Measurements from ENCODE around the gene SPRYD3. TPM values are rescaled to one million over a fixed set of nuclear protein-coding genes. Genes with fewer than 3 reads are reported as not detected.
A peak's percentile ranks its signal among the peaks of the same experiment; 100 is the strongest.
"Not testable (repeated sequence)": the region's sequence is repeated elsewhere in the genome, so short reads cannot be mapped to it uniquely, and the experiment has no call there.

The SPRYD3 gene
- total RNA-seq, 1 donor from 2014 or later, result 29.6 TPM

- no peak for DNase-seq
Observed at GRCh38 chr12:53101931-53102781, 23.0 kb upstream of the SPRYD3 start.

- no peak for DNase-seq
Observed at GRCh38 chr12:53101266-53101665, 22.1 kb upstream of the SPRYD3 start.

GRCh38 chr12:53100466-53101151 is 21.4 kb upstream of the SPRYD3 start:
- DNase-seq, result no peak

GRCh38 chr12:53099071-53099882 is 20.1 kb upstream of the SPRYD3 start:
- DNase-seq, result peak; percentile 61

GRCh38 chr12:53098354-53098981 is 19.3 kb upstream of the SPRYD3 start:
- DNase-seq, result peak; percentile 47

GRCh38 chr12:53097564-53098353 is 18.6 kb upstream of the SPRYD3 start, which contains the start of gene IGFBP6:
Gene IGFBP6, plus strand, starts transcription at chr12:53097667. Its CDS starts 51 bp downstream, at chr12:53097718.
- DNase-seq, result no peak

- DNase-seq, result no peak
Observed at GRCh38 chr12:53097207-53097563, 18.0 kb upstream of the SPRYD3 start.

GRCh38 chr12:53096759-53097158 is 17.6 kb upstream of the SPRYD3 start:
- no peak for DNase-seq

GRCh38 chr12:53096089-53096741 is 17.0 kb upstream of the SPRYD3 start:
- no peak for DNase-seq

GRCh38 chr12:53095596-53095895 is 16.4 kb upstream of the SPRYD3 start:
- not testable (repeated sequence) for DNase-seq

GRCh38 chr12:53094796-53095595 is 15.8 kb upstream of the SPRYD3 start:
- not testable (repeated sequence) for DNase-seq

- no peak for DNase-seq
Observed at GRCh38 chr12:53094394-53094787, 15.2 kb upstream of the SPRYD3 start.

- DNase-seq, result no peak
Observed at GRCh38 chr12:53093777-53094393, 14.7 kb upstream of the SPRYD3 start.

GRCh38 chr12:53091756-53092155 is 12.6 kb upstream of the SPRYD3 start:
- no peak for DNase-seq

- DNase-seq, result no peak
Observed at GRCh38 chr12:53090554-53090953, 11.4 kb upstream of the SPRYD3 start.

GRCh38 chr12:53090105-53090504 is 10.9 kb upstream of the SPRYD3 start:
- no peak for DNase-seq

- DNase-seq, result no peak
Observed at GRCh38 chr12:53086361-53086760, 7.2 kb upstream of the SPRYD3 start.

- no peak for DNase-seq
Observed at GRCh38 chr12:53082637-53083175, 3.5 kb upstream of the SPRYD3 start.

GRCh38 chr12:53078425-53079225 is 565 bp downstream of the SPRYD3 start:
- DNase-seq, result no peak

Data from occipital lobe (tissue), 2 donors.